Liver (tissue), 9 donors: ENCODE results near the gene IFNLR1. TPM values are rescaled to one million over a fixed set of nuclear protein-coding genes. Genes with fewer than 3 reads are reported as not detected.

Source experiments
- DNase-seq: peaks from one replicate; pipeline ENCODE4 v3.0.0-alpha.2; 2017; ENCODE audit warnings: low spot score
- H3K27ac ChIP-seq, 2 donors: one replicate each; pipeline ENCODE4 v1.7.0; 2013; ENCODE audit warnings: inconsistent platforms in 2 of 2, low read length in 2 of 2, control low read depth in 1 of 2, low read depth in 1 of 2, mild to moderate bottlenecking in 1 of 2
- H3K27me3 ChIP-seq, 4 donors: one replicate each; pipeline versions ENCODE4 v1.6.1 to v1.7.0; 2013; ENCODE audit warnings: low read length in 3 of 4, inconsistent platforms in 1 of 4, mild to moderate bottlenecking in 1 of 4, moderate library complexity in 1 of 4; ENCODE audit not compliant: control insufficient read depth in 4 of 4, insufficient read depth in 4 of 4
- H3K36me3 ChIP-seq, 4 donors: one replicate each; pipeline versions ENCODE4 v1.6.1 to v1.7.0; 2013; ENCODE audit warnings: low read length in 3 of 4, mild to moderate bottlenecking in 3 of 4, low read depth in 1 of 4, moderate library complexity in 1 of 4; ENCODE audit not compliant: control insufficient read depth in 4 of 4, insufficient read depth in 3 of 4
- H3K4me1 ChIP-seq, 4 donors: one replicate each; pipeline versions ENCODE4 v1.6.1 to v1.7.0; 2013; ENCODE audit warnings: low read length in 3 of 4, mild to moderate bottlenecking in 3 of 4, moderate library complexity in 1 of 4; ENCODE audit not compliant: control insufficient read depth in 4 of 4, insufficient read depth in 4 of 4
- H3K4me3 ChIP-seq, 3 donors: one replicate each; pipeline versions ENCODE4 v1.6.1 to v1.7.0; 2013; ENCODE audit warnings: low read length in 3 of 3, control low read depth in 1 of 3, low read depth in 1 of 3, mild to moderate bottlenecking in 1 of 3
- H3K9ac ChIP-seq, 2 donors: one replicate each; pipeline ENCODE4 v1.7.0; 2013; ENCODE audit warnings: low read length in 2 of 2, mild to moderate bottlenecking in 2 of 2, moderate library complexity in 2 of 2, control low read depth in 1 of 2, low read depth in 1 of 2
- H3K9me3 ChIP-seq, 4 donors: one replicate each; pipeline versions ENCODE4 v1.6.1 to v1.7.0; 2013; ENCODE audit warnings: low read length in 3 of 4; ENCODE audit not compliant: control insufficient read depth in 4 of 4
- CTCF ChIP-seq: fragments of 150-350 bp; IDR thresholded peaks from 2 replicates; pipeline ENCODE4 v1.5.1; 2017; ENCODE audit warnings: improper control_type of control experiment, low read depth, low read length; ENCODE audit not compliant: missing input control
- EGR1 ChIP-seq, 2 donors: IDR thresholded peaks; 2 replicates each; pipeline ENCODE4 v1.6.1; 2016 to 2018; ENCODE audit warnings: antibody characterized with exemption in 2 of 2, low read depth in 2 of 2
- GABPA ChIP-seq, 2 donors: IDR thresholded peaks in 1 of 2; conservative IDR thresholded peaks in 1 of 2; 2 replicates each; pipeline ENCODE4 v1.6.1; 2016; ENCODE audit warnings: antibody characterized with exemption in 2 of 2, mild to moderate bottlenecking in 1 of 2, moderate library complexity in 1 of 2
- HNF4A ChIP-seq, 2 donors: conservative IDR thresholded peaks; 2 replicates each; pipeline ENCODE4 v1.6.1; 2016; ENCODE audit warnings: antibody characterized with exemption in 2 of 2, mild to moderate bottlenecking in 2 of 2
- HNF4G ChIP-seq: IDR thresholded peaks from 2 replicates; pipeline ENCODE4 v1.6.1; 2016; ENCODE audit warnings: antibody characterized with exemption
- JUND ChIP-seq, 2 donors: IDR thresholded peaks; 2 replicates each; pipeline ENCODE4 v1.6.1; 2016; ENCODE audit warnings: antibody characterized with exemption in 2 of 2
- MAX ChIP-seq: IDR thresholded peaks from 2 replicates; pipeline ENCODE4 v1.6.1; 2016; ENCODE audit warnings: antibody characterized with exemption
- NR2F2 ChIP-seq: IDR thresholded peaks from 2 replicates; pipeline ENCODE4 v1.6.1; 2016; ENCODE audit warnings: antibody characterized with exemption
- RAD21 ChIP-seq, 2 donors: IDR thresholded peaks; 2 replicates each; pipeline ENCODE4 v1.6.1; 2016; ENCODE audit warnings: antibody characterized with exemption in 2 of 2, mild to moderate bottlenecking in 2 of 2
- REST ChIP-seq: IDR thresholded peaks from 2 replicates; pipeline ENCODE4 v1.6.1; 2016; ENCODE audit warnings: antibody characterized with exemption, mild to moderate bottlenecking
- RXRA ChIP-seq, 2 donors: IDR thresholded peaks; 2 replicates each; pipeline ENCODE4 v1.6.1; 2017 to 2018; ENCODE audit warnings: antibody characterized with exemption in 2 of 2, mild to moderate bottlenecking in 1 of 2
- SP1 ChIP-seq: IDR thresholded peaks from 2 replicates; pipeline ENCODE4 v1.6.1; 2018; ENCODE audit warnings: antibody characterized with exemption, mild to moderate bottlenecking
- TAF1 ChIP-seq: conservative IDR thresholded peaks from 2 replicates; pipeline ENCODE4 v1.6.1; 2016; ENCODE audit warnings: antibody characterized with exemption, mild to moderate bottlenecking
- YY1 ChIP-seq: IDR thresholded peaks from 2 replicates; pipeline ENCODE4 v1.6.1; 2016; ENCODE audit warnings: antibody characterized with exemption, mild to moderate bottlenecking
- ZBTB33 ChIP-seq: IDR thresholded peaks from 2 replicates; pipeline ENCODE4 v1.6.1; 2016; ENCODE audit warnings: antibody characterized with exemption
- WGBS: extraction: QIAGEN DNeasy Blood & Tissue Kit; methylation state at CpG from one replicate; pipeline ENCODE4 v1.1.7; 2013; 5-methylcytosine and 5-hydroxymethylcytosine counted together
- polyA plus RNA-seq, 2 donors: library from polyadenylated mRNA; stranded (reverse) in 1 of 2; unstranded in 1 of 2; fragments of 200-250 nt in 1 of 2; fragments of >200 nt in 1 of 2; fragmentation: Nextera tagmentation in 1 of 2; extraction: Ambion mirVana in 1 of 2; gene quantifications; one replicate each; pipeline versions ENCODE4 v1.2.1 to v1.2.3, GENCODE V29; 2013 to 2015
- total RNA-seq, 2 donors: library from RNA; depleted of rRNA; stranded (reverse); fragments of >200 nt; gene quantifications; one replicate each; pipeline ENCODE4 v1.2.3, GENCODE V29; 2014
- donor health status: healthy.
- donor health status: healthy.
- donor health status: healthy.
- donor health status: healthy.
- donor health status: healthy.

IFNLR1 gene
- total and polyA plus RNA-seq, 4 donors: 2.2 to 6.4 (median 3.5) TPM

GRCh38 chr1:24141311-24141997, 45.6 kb downstream of the IFNLR1 start:
- Histone ChIP-seq H3K4me1 (peaks cover 4 to 27% (median 24%) of the 10 kb centered on the region in 4 donors), H3K36me3 (no peaks in the 10 kb centered on the region), H3K27ac (peak overlapping the region; percentile 23 to 62), H3K4me3 (peak overlapping the region in 1 of 3 donors; percentile 2), H3K27me3 (no peaks in the 10 kb centered on the region), H3K9me3 (no peaks in the 10 kb centered on the region), H3K9ac (no peak overlapping the region)
- DNase-seq: no peak
- WGBS: 56% methylated on average over 10 of the region's 10 CpGs
- peak; percentile 41 for TF ChIP-seq YY1
- TF ChIP-seq CTCF: no peak
- peak; percentile 71 for TF ChIP-seq HNF4G
- TF ChIP-seq HNF4A (conservative IDR thresholded peaks at IDR 0.05): peak; percentile 92 to 93
- peak; percentile 41 for TF ChIP-seq REST
- TF ChIP-seq EGR1 (IDR thresholded peaks at IDR 0.05; ENCODE audit: low read depth in 2 of 2): peak; percentile 13 to 54
- TF ChIP-seq TAF1: no peak
- peak; percentile 60 to 66 for TF ChIP-seq RXRA (IDR thresholded peaks at IDR 0.05)
- peak; percentile 70 for TF ChIP-seq SP1
- peak; percentile 89 for TF ChIP-seq MAX
- peak; percentile 50 to 53 for TF ChIP-seq JUND (IDR thresholded peaks at IDR 0.05)
- no peak for TF ChIP-seq ZBTB33
- peak; percentile 12 to 32 for TF ChIP-seq RAD21 (IDR thresholded peaks at IDR 0.05)
- TF ChIP-seq GABPA (IDR thresholded peaks at IDR 0.05 in 1 of 2, conservative IDR thresholded peaks at IDR 0.05 in 1 of 2): peak in 1 of 2 donors; percentile 18

- 88% methylated on average over 17 of the region's 17 CpGs for WGBS
- DNase-seq: no peak
- H3K9ac ChIP-seq: no peak overlapping the region
- H3K4me1 ChIP-seq: peaks cover 4 to 27% (median 24%) of the 10 kb centered on the region in 4 donors
- H3K27me3 ChIP-seq: no peaks in the 10 kb centered on the region
- TF ChIP-seq NR2F2: no peak
- TF ChIP-seq GABPA (IDR thresholded peaks at IDR 0.05 in 1 of 2, conservative IDR thresholded peaks at IDR 0.05 in 1 of 2): no peak
- no peak for TF ChIP-seq RAD21 (IDR thresholded peaks at IDR 0.05)
- TF ChIP-seq EGR1 (IDR thresholded peaks at IDR 0.05; ENCODE audit: low read depth in 2 of 2): no peak
- no peaks in the 10 kb centered on the region for H3K9me3 ChIP-seq
- no peak overlapping the region for H3K27ac ChIP-seq
- H3K4me3 ChIP-seq: no peak overlapping the region
- H3K36me3 ChIP-seq: no peaks in the 10 kb centered on the region
These were observed 46.3 kb downstream of the IFNLR1 start for GRCh38 chr1:24140741-24141181.
